AG09309 (cell line): ENCODE results near the gene EHF.
"Not testable (repeated sequence)": the region's sequence is repeated elsewhere in the genome, so short reads cannot be mapped to it uniquely, and the experiment has no call there.

Source experiments
- DNase-seq: peaks from one replicate; pipeline ENCODE4 v3.0.0-alpha.2; 2010; ENCODE audit warnings: low read depth
- H3K4me3 ChIP-seq: 2 replicates; pipeline ENCODE4 v1.5.1; 2011; ENCODE audit warnings: mild to moderate bottlenecking, low read depth, low read length, moderate library complexity; ENCODE audit not compliant: control insufficient read depth
- CTCF ChIP-seq: IDR thresholded peaks from 2 replicates; pipeline ENCODE4 v1.5.1; 2011; ENCODE audit warnings: mild to moderate bottlenecking, low read depth, low read length, inconsistent platforms; ENCODE audit not compliant: insufficient read depth, control insufficient read depth; ENCODE audit errors: missing control alignments

Gene EHF

DNA sequence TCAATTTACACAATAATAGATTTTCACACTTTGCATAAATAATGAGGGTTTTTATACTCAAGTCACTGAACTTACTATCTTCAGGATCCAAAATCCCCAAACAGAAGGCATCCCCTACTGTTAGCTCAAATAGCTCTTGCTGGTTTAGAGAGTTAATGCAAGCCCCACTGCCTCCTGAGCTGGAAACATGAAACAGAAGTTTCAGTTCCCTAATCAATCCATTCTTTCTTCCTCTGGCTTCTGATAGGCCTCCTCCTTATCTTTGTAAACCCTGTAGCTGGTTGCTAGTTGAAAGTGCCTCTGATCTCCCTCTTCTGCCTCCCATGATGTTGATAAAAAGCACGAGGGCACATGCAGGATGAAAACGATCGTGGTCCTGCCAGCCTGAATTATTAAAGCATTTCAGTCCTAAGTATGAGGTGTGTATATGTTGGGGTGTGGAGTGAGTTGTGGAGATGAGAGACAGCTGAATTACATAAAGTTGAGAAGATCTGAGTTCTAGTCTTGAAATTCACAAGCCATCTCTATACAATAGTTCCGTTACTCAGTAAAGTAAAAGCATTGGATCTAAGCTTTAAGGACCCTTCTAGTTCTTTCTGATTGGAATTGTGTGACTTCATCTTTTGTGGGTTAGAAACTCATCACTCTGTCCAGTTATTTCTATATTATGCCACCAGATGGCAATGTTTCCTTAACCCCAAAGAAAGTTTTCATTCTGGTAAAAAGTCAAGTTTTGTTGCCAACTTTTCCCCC is 35.0 kb upstream of the EHF start:
- no peak overlapping the region for H3K4me3 ChIP-seq
- peak; percentile 23 for DNase-seq
- peak; percentile 55 for TF ChIP-seq CTCF

GRCh38 chr11:34586488-34587281 is 34.2 kb upstream of the EHF start:
- H3K4me3 ChIP-seq: no peak overlapping the region
- no peak for DNase-seq
- TF ChIP-seq CTCF: no peak

GRCh38 chr11:34587282-34587677 is 33.6 kb upstream of the EHF start:
- H3K4me3 ChIP-seq: no peak overlapping the region
- no peak for DNase-seq
- no peak for TF ChIP-seq CTCF

DNA sequence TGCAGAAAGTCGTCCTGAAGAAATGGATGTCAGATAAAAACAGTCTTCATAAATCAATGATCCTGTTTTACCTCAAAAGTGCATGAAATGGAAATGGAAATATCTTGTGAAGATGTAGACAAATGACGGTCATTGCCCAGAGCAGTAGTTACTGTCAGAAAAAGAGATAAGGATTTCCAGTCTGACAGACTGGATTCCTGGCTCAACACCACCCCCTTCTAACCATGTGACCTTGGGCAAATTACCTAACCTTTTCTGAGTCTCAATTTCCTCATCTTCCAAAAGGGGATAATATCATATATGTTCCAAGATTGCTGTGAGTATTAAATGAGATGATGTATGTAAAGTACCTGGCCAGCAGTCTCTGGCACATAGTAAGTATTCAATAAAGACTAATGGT is 32.9 kb upstream of the EHF start:
- no peak for DNase-seq
- TF ChIP-seq CTCF: no peak
- no peak overlapping the region for H3K4me3 ChIP-seq

GRCh38 chr11:34588701-34589100 is 32.2 kb upstream of the EHF start:
- no peak for DNase-seq
- no peak overlapping the region for H3K4me3 ChIP-seq
- no peak for TF ChIP-seq CTCF

DNA sequence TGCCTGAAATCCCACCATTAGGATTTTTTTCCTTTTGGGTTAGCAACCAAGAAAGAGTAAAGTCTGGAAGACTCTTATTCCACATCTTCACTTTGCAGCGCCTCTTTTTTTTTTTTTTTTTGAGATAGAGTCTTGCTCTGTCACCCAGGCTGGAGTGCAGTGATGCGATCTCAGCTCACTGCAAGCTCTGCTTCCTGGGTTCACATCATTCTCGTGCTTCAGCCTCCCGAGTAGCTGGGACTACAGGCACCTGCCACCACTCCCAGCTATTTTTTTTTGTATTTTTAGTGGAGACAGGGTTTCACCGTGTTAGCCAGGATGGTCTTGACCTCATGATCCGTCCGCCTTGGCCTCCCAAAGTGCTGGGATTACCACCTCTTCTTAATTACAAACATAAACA is 31.7 kb upstream of the EHF start:
- H3K4me3 ChIP-seq, DNase-seq: not testable (repeated sequence)

GRCh38 chr11:34593085-34593484 is 27.8 kb upstream of the EHF start:
- no peak for TF ChIP-seq CTCF
- no peak for DNase-seq
- H3K4me3 ChIP-seq: no peak overlapping the region
